OCI-M2 (cell line): ENCODE measurements around the gene NTRK3.
"Not testable (repeated sequence)": the region's sequence is repeated elsewhere in the genome, so short reads cannot be mapped to it uniquely, and the experiment has no call there.

Source experiments
- DNase-seq: peaks from one replicate; lab custom pipeline; 2025; ENCODE audit not compliant: unreplicated experiment; lab: John Stamatoyannopoulos, UW

Gene NTRK3

DNA sequence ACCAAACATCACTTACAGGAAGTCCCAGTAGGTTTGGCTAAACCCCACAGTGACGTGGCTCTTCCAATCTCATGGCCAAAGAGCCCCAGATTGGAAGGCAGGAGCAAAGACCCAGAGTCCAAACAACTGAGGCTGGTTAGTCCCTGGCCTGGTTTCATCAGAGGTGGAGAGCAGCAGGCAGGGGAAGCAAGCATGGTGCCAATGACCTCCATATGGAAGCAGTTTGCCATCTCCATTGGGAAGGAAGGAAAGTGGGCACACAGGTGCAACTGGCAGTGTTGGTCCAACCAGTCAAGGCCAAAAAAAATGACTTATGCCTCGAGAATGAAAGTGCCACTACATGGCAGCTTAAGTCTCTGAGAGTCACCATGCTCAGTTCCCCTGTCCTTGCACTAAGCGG, 175.9 kb downstream of the NTRK3 start:
- DNase-seq = no peak

DNA sequence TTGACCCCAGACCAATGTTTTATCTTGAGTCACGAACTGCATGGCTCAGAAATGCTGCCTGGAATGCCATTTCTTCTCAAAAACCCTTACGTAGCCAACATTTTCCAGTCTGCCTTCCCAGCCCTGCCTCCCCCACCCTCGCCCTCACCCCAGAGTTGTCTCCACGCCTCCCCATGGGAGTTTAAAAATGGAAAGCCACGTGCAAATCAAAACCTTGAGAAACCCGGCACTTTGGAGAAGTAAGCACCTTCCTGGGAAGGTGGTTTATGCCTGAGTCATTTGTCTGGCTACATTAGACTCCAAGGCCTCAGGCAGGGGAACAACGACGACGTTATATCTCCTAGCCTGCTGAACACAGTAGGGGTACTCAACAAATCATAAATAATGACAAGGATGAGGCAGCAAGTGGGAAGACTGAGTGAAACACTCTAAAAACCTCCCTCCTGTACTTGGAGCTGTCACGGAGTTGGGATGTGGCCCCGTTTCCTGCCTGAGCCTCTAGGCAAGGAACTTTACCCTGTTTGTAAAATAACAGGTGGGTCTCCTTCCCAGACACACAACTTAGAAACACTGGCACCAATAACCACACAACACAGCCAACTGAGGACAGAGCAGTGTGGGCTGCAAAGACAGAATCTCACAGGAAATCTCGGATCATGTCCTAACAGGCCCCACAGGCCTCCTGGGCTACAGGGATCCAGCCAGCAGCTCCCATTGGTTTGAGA, 179.1 kb downstream of the NTRK3 start:
- no peak for DNase-seq

DNA sequence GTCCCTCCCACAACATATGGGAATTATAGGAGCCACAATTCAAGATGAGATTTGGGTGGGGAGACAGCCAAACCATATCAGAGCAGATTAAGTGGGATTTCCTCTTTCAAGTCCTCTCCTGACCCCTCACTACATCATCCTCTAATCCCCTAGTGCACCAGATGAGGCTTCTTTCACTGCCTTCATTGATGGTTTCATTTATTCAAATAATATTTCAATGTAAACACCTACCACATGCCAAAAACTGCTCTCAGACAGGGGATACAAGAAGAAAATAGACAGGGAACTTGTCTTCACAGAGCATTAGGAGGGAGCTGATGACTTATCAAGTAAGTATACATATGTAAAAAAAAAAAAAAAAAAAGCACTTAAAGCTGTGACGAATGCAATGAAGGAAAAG, 180.2 kb downstream of the NTRK3 start:
- DNase-seq = no peak

DNA sequence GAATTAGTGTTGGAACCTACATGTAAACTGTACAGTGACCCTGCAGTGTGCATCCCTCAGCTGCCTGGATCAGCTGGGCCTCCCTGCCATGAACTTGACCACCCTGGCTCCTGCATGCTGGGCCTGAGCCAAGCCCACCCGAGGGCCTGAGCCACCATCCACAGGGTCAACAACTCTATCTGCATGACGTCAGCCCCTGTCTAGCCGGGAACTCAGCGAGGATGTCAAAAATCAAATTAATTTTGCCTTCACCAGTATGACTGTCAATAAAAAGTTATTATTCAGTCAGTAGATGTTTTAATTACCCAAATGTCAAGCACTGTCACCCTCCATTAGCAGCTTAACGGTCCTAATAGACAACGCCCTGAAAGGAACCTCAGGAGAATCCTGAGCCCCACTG, 181.4 kb downstream of the NTRK3 start:
- DNase-seq = no peak

DNA sequence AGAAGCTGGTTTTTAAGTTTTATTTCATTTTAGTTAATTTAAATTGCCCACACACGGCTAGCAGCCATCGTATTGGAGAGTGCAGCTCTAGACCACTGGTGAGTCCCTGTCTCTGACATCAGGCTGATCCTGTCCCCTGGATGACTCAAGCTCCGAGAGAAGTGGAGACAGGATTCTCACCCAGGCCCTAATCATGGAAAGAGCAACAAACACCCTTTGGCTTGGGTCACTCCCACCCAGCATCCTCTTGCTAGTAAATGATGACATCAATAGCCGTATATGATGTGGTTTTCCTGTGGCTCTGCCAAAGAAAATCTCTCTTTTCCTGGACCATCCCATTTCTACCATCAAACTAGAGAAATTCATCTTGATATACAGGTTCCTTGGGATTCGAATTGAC, 182.2 kb downstream of the NTRK3 start:
- no peak for DNase-seq

DNA sequence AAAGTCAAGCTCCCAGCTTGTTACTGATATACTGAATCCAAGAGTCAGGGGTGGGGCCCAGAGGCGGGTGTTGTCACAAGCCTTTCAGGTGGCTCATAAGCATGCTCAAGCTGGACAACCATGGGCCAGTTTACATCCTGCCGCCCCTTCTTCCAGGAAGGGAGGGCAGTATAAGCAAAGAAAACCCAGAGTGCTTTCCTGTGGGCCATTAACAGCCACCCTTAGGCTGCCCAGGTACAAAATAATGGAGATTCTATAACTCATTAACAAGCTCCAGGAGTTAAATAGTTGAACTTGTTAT, 183.2 kb downstream of the NTRK3 start:
- no peak for DNase-seq

DNA sequence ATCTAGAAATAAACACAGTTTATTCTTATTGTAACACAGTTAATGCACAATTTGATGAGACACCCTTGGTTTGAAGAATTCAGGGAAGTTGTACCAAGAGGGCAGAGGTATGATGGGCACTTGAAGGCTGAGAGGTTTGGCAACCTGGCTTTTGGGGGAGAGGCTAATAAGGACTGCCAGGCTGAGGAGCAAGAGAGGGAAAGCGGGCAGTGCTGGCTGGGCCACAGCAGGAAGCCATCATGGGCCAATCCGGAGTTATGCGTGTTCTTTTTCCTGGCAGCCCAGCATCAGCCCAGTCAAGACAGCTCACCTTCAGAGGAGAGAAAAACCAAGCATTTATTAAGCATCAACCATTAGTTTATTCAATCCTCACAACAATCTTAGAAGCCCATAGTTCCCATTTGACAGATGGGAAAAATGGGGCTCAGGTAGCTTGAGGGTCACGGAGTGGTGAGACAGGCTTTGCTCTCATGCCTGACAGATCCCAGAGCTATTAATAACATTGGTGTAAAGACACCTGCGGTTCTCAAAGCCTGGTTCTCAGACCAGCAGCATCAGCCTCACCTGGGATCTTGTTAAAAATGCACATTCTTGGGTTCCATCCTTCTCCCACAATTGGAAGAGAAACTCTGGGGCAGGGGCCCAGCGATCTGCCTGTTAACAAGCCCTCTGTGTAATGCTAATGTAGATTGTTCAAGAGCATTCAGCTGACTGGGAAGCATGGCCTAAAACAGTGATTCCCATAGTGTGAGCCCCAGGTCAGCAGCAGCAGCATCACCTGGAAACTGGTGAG, 183.7 kb downstream of the NTRK3 start:
- no peak for DNase-seq

DNA sequence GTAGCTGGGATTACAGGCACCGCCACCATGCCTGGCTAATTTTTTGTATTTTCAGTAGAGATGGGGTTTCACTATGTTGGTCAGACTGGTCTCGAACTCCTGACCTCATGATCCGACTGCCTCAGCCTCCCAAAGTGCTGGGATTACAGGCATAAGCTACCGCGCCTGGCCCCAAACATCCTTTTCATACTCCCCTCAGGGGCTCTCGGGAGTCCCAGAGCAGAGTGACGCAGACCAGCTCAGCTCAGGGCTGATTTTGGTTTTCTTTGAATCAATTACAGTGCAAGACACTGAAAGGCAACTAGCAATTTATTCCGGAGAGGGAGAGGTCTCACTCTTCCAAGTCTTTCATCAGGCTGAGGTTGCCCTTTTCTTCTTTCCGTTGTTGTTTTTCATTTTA, 184.4 kb downstream of the NTRK3 start:
- DNase-seq = not testable (repeated sequence)

DNA sequence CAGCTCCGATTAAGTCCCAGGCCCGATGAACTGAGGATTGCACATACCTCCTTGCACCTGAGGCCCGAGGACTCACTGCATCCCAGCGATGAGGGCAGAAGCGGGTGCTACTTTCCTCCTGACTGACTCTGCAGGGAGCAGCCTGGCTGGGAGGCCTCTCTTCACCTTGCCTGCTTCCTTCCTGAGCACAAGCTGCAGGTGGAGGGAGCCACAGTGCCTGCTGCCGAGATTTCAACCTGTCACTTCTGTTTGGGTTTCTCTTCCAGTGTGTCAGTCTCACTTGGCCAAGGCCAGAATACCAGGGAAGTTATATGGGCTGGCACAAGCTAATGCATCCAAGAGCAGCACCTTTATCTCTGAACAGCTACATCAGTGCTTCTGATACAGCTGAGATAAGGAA, 185.4 kb downstream of the NTRK3 start:
- no peak for DNase-seq

DNA sequence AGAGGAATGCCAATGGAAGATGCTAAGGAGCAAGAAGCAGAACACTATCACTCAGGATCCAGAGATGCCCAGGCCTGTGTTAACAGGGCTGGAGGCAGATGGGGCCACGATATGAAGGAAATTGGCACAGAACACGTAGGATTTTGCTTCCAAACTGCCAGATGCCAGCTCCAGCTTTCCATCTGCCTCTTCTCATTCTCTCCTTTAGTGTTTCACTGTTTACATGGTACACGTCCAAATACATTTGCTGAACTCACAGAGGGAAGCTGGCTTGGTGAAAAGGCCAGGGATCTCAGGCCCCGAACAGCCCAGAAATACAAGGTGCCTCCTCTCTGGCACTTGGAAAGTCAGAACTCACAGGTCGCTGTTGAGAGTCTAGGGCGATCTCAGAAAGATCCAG, 187.0 kb downstream of the NTRK3 start:
- no peak for DNase-seq

DNA sequence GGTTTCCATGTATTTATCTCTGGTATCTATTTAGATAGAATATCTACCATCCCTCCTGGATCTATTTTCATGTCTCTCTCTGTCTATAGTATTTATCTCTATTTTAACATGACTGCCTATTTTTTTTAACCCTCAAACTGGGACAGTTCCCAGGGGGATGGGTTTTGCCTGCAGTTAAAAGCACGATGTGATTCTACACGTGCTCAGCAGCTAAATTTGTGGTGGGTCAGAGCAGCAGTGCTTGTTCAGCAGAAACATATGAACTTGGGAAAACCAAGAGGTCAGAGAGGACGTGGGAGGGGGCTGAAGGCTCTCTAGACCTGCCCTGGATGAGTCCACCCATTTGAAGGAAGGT, 189.2 kb downstream of the NTRK3 start:
- DNase-seq = no peak

DNA sequence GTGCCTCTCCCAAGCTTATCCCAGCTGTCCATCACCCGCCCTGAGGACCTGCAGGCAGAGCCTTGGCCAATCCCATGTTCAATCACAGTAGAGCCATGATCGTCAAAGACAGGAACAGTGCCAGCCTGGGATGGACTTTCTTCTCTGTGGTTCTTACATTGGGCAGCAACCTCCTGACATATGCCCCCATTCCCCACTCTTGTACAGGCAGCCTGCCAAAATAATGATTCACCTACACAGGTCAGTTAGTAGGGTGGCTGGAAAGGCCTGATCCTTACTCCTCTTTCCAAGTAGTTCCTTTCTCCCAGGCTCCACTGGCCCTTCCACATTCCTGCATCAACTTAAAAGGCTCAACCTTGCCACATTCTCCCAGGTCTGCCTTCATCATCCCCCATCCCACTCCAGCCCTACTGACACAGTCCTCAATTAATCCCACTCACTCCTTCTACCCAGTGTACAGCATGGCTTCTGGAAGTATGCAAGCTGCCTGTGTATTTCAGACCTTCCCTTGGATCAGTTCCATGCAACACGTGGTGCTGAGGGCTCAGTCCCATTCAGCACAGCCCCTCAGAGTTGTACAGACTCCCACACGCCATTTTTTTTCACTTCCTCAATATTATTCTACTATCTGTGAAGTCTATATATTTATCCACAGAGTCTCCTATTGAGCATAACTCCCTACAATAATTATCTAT, 189.8 kb downstream of the NTRK3 start:
- no peak for DNase-seq

DNA sequence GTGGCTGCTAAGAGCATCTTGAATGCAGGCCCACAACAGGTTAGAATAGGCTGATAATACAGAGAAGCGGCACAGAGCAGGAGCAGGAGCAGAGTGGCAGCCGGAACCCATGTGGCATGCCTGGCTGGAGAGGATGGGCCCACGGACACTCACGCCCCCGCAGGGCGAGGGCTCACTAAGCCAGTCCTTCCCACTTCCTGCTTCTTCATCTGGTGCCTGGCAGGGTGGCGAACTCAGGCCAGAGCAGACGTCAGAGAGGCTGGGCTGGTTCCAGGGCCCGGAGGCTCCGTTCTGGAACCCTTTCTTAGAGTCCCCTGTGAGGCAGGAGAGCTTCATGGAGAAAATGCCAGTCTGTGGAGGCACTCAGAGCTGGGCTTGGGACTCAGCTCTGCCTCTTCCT, 195.1 kb downstream of the NTRK3 start:
- DNase-seq = no peak

DNA sequence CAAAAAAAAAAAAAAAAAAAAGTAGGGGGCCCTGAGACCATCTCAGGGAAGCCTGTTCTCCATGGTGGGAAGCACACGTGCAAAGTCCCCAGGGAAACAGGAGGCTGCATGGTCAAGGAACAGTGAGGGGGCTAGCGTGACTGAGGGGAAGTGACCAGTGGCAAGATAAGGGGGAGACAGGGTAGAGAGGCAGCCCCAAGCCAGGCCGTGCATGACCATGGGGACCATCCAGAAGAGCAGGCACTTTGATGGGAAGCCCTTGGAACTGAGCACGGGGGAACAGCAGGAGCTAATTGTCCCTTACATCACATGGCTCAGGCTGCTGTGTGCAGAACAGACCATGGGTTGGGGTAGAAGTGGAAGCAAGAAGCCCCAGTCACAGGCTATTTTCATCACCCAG, 196.2 kb downstream of the NTRK3 start:
- DNase-seq = no peak

DNA sequence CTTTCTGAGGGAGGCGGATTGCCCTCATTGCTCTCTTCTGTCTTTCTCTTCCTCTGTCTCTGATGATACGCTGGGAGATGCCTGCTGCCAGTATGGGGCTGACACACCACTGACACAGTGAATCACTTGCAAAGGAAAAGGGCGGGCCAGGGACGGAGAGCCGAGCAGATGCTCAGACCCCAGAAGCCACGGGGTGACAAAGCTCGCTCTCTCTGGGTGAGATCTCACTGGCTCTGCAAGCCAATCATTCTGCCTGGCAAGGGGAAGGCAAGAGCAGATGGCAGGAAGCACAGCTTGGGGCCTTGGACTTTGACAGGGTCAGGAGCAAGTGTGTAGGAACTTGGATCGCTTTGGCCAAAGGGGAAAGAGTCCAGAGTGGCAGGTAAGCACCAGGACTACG, 198.7 kb downstream of the NTRK3 start:
- no peak for DNase-seq

DNA sequence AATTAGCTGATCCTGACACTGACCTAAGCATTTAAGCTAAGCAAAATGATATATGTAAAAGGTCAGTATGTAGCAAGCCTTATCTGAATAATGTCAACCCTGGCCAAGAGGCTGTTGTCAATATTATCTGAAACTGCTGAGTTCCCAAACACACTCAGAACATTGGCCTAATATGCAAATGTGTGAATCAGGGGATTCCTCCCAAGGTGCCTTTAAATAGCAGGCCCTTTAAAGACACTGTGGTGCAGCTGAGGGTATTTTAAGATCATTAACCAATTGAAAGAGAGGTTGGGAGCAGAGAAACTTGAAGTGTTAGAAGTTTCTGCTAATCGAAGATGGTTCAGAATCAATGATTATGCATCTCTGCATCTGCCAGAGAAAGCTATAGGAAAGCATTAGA, 207.0 kb downstream of the NTRK3 start:
- DNase-seq = no peak

DNA sequence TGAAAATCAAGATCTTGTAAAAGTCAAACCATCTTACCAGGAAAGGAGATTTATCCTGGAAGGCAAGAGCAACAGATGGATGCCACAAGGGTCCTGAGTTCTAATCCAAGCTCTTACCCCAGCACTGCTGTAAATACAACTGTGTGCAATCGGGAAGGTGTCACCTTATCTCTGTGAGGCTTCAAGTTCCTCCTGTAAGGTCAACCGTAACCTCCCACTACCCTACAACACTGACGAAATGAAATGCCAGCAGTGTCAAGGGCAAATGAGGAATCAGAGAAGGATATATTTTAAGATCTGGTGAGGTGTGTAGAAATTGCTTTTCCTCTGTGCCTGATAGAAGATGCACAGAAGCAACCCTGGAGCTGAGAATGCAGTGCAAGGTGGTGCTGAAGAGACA, 207.8 kb downstream of the NTRK3 start:
- no peak for DNase-seq

DNA sequence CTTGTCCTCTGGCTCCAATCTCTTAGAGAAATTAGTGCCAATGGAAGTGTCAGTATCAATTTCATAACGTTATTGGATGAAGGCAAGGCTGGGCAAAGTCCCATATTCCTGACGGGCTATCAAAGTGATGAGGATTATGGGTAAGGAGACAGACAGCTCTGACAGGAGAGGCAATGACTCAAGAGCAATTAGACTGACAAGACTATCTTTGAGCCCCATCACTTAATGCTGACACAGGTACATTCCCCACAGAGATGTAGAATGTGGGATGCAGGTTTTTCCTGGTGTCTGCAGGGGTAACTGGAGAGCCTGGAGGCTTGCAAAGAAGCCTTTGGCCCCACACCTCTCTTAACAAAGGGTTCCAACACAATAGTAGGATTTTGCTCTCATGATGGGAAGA, 208.3 kb downstream of the NTRK3 start:
- no peak for DNase-seq

DNA sequence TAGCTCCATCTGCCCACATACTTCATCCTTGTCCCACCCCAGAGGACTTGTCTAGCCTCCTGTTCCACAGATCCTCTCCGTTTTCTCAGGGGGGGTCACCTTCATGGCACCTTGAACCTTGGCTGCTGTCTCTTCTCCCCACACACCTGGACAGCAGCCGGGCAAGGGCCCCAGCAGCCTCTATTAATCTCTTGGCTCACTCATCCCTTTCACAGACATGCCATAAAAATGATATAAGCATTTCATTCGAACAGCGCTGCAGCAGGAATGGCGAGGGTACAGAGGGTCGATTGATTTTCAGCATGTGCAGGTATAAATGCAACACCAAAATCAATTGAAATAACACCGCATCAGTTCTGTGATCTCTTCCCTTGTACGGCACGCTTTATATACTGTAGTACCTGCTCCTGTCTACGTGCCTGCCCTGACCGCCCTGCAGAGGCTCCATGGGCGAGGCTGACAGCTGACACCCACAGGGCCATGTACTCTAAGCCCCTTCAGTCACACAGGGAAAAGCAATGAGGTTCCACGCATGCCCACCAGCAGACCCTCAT, 209.9 kb downstream of the NTRK3 start:
- DNase-seq = no peak

DNA sequence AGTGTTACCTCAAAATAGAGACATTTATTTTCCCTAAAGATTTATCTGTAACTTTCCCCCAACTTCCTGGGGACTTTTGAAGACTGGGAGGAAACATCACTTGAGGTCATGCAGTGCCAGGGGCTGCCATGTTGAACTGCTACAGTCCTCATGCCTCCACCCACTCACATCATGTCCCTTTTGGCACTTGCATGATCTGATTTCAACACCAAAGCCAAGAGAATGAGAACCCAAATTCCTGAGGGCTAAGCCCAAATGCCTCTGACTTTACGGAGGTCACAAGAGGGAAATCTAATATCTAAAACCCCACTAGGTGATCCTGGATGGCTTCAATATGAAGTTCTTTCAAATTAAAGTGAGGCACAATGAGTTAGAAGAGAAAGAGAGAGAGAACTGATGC, 213.1 kb downstream of the NTRK3 start:
- no peak for DNase-seq

DNA sequence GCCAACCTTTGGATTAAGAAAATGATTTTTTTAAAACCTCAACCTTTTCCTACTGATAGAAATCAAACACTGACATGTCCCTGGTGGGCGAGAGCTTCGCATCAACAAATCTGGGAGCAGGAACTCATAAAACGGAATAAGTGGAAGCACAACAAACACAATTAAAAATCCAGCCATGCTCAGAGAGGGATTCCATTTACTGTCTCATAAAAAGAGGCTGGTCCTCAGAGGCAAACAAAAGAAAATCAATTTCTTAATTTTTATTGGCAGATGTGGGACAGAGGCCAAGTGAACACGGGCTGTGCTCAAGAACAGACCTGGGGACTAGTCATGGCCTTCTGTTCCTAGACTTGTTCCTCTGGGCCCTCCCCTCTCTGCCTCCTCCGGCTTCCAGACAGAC, 214.5 kb downstream of the NTRK3 start:
- DNase-seq = no peak

DNA sequence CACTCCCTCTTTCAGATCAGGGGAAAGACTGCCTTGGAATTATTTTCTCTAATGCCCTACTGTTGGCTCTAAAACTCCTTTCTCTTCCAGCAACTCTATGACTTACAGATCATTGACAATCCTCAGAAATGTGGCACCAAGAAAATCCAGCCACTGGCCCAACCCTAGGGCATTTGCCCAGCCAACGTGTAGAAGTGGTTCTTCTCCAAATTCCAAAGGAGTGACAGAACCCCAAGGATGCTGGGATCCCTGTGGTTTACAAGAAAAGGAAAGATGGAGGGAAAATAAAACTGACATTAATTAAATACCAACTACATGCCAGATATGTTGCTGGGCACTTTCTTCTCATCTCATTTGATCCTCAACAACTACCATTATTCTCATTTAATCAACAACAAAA, 216.0 kb downstream of the NTRK3 start:
- DNase-seq = no peak
